GM12892 (cell line): ENCODE data around the gene C1QTNF1.

Experiments
- POLR2A ChIP-seq: IDR thresholded peaks from 2 replicates; pipeline ENCODE4 v1.6.1; 2011; ENCODE audit warnings: low read depth, low read length, control low read depth
- POLR2AphosphoS5 ChIP-seq: IDR thresholded peaks from 2 replicates; pipeline ENCODE4 v1.6.1; 2011; ENCODE audit warnings: low read depth, low read length, control low read depth
- TAF1 ChIP-seq: IDR thresholded peaks from 2 replicates; pipeline ENCODE4 v1.6.1; 2011; ENCODE audit warnings: low read depth, mild to moderate bottlenecking, control low read depth, low read length, borderline replicate concordance

DNA sequence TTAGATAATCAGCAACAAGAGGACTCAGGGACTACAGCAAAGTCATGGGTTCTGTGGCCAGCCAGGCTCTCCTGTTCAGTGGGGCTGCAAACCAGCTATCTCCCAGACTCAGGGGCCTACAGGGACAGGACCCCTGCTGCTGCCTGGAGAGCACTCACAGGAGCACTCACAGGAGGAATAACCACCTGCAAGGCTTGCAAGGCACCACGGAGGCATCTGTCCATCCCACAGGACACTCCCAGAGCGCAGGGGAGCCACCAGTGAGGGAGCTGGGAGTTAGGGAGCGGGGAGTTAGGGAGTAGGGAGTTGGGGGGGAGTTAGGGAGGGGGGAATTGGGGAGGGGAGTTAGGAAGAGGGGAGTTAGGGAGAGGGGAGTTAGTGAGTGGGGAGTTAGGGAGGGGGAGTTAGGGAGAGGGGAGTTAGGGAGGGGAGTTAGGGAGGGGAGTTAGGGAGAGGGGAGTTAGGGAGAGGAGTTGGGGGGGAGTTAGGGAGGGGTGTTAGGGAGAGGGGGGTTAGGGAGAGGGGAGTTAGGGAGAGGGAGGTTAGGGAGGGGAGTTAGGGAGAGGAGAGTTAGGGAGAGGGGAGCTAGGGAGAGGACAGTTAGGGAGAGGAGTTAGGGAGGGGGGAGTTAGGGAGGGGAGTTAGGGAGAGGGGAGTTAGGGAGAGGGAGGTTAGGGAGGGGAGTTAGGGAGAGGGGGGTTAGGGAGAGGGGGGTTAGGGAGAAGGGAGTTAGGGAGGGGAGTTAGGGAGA, 20.1 kb upstream of the C1QTNF1 start:
- TF ChIP-seq POLR2AphosphoS5 (no peak), TAF1 (no peak), POLR2A (no peak)
